ENCODE measurements around the gene SMIM33. TPM values are rescaled to one million over a fixed set of nuclear protein-coding genes. Genes with fewer than 3 reads are reported as not detected.
A peak's percentile ranks its signal among the peaks of the same experiment; 100 is the strongest.

SMIM33 gene
- total and polyA plus RNA-seq, 2 of the 13 experiments (the other 11 are each of a cell fraction or from before 2014, with no cell fraction given): not detected

DNA sequence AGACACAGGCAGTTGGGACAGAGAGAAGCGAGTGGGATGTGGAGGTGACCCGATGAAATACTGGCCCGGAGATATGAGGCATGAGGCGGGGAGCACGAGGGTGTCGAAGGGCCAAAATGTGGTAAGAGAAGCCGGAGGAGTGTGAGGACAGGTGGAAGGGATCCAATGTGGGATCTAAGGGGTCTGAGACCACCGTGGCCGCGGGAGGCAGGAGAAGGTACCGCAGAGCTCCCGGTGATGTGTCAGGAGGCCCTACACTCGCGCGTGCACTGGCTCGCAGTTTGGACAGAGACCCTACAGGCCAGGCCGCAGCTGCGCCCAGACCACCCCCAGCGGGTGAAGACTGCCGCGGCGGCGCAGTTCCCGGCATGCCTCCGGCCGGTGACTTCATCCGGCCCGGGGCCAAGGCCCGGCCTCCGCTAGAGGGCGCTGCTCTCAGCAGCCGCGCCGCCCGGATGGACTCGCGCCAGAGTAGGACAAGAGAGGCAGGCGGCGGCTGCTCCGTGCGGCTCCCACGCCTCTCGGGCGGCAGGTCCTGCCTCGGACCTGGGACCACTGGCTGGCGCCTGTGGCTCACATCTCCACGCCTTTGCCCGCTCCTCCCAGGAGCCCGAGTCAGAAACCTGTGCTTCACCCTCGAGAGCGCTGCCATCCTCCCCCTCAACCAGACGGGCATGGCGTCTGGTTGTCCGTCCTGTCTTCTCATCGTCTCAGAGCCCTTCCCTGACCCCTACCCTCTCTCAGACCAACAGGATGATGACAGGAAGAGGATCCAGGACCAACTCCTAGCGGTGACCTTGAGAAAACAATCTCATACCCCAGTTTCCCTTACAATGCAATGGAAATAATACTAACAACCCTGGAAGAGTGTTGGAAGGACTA is 47.1 kb downstream of the SMIM33 start (continued):
- TF ChIP-seq ZNF33A (CRISPR knock-in tag; IDR thresholded peaks at IDR 0.05; ENCODE audit: borderline replicate concordance) (no peak), ZNF672 (CRISPR knock-in tag; IDR thresholded peaks at IDR 0.05) (no peak), ZNF792 (CRISPR knock-in tag; IDR thresholded peaks at IDR 0.05) (peak; percentile 95), SOX5 (CRISPR knock-in tag; IDR thresholded peaks at IDR 0.05; ENCODE audit: borderline replicate concordance) (peak; percentile 23; the same call in 1 of the 2 replicates), ZFP36 (IDR thresholded peaks at IDR 0.05; ENCODE audit: borderline replicate concordance, low read depth, low read length, partially characterized antibody) (no peak), ZNF556 (CRISPR knock-in tag; IDR thresholded peaks at IDR 0.05; ENCODE audit: borderline replicate concordance) (peak; percentile 100), ZNF782 (CRISPR knock-in tag; IDR thresholded peaks at IDR 0.05; ENCODE audit: borderline replicate concordance) (peak; percentile 85; the same call in 1 of the 2 replicates), ZC3H4 (CRISPR knock-in tag; IDR thresholded peaks at IDR 0.05; ENCODE audit: borderline replicate concordance) (no peak), ZNF737 (CRISPR knock-in tag; IDR thresholded peaks at IDR 0.05; ENCODE audit: borderline replicate concordance) (peak; percentile 72; the same call in 1 of the 2 replicates), ZFP37 (CRISPR knock-in tag; IDR thresholded peaks at IDR 0.05; ENCODE audit: borderline replicate concordance) (peak; percentile 62; the same call in 1 of the 2 replicates), ZZZ3 (CRISPR knock-in tag; IDR thresholded peaks at IDR 0.05; ENCODE audit: borderline replicate concordance) (no peak), SP140L (CRISPR knock-in tag; IDR thresholded peaks at IDR 0.05; ENCODE audit: borderline replicate concordance) (0 out of 2 replicates have a peak, but pooled peaks have one; percentile 24), RBM39 (IDR thresholded peaks at IDR 0.05; ENCODE audit: low read depth, low read length, poor library complexity, severe bottlenecking) (peak; percentile 94), MED1 (CRISPR knock-in tag; IDR thresholded peaks at IDR 0.05) (peak; percentile 89), ZFP62 (CRISPR knock-in tag; IDR thresholded peaks at IDR 0.05) (no peak), SP2 (CRISPR knock-in tag; IDR thresholded peaks at IDR 0.05) (peak; percentile 38; the same call in 1 of the 2 replicates), ZNF546 (CRISPR knock-in tag; conservative IDR thresholded peaks at IDR 0.05) (peak; percentile 89; the same call in 1 of the 2 replicates), HOXA9 (CRISPR knock-in tag; IDR thresholded peaks at IDR 0.05; ENCODE audit: borderline replicate concordance) (no peak), ZNF337 (CRISPR knock-in tag; IDR thresholded peaks at IDR 0.05; ENCODE audit: borderline replicate concordance, low read depth) (0 out of 2 replicates have a peak, but pooled peaks have one; percentile 64), SETDB1 (CRISPR knock-in tag; IDR thresholded peaks at IDR 0.05; ENCODE audit: borderline replicate concordance) (no peak), MAFF (IDR thresholded peaks at IDR 0.05; ENCODE audit: low read depth, low read length) (no peak)
- TF ChIP-seq, protein P1, sequence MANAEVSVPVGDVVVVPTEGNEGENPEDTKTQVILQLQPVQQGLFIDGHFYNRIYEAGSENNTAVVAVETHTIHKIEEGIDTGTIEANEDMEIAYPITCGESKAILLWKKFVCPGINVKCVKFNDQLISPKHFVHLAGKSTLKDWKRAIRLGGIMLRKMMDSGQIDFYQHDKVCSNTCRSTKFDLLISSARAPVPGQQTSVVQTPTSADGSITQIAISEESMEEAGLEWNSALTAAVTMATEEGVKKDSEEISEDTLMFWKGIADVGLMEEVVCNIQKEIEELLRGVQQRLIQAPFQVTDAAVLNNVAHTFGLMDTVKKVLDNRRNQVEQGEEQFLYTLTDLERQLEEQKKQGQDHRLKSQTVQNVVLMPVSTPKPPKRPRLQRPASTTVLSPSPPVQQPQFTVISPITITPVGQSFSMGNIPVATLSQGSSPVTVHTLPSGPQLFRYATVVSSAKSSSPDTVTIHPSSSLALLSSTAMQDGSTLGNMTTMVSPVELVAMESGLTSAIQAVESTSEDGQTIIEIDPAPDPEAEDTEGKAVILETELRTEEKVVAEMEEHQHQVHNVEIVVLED (CRISPR knock-in tag; IDR thresholded peaks at IDR 0.05; ENCODE audit: borderline replicate concordance): peak; percentile 71; the same call in 1 of the 2 replicates
- TF ChIP-seq, protein P2, sequence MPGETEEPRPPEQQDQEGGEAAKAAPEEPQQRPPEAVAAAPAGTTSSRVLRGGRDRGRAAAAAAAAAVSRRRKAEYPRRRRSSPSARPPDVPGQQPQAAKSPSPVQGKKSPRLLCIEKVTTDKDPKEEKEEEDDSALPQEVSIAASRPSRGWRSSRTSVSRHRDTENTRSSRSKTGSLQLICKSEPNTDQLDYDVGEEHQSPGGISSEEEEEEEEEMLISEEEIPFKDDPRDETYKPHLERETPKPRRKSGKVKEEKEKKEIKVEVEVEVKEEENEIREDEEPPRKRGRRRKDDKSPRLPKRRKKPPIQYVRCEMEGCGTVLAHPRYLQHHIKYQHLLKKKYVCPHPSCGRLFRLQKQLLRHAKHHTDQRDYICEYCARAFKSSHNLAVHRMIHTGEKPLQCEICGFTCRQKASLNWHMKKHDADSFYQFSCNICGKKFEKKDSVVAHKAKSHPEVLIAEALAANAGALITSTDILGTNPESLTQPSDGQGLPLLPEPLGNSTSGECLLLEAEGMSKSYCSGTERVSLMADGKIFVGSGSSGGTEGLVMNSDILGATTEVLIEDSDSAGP (CRISPR knock-in tag; IDR thresholded peaks at IDR 0.05; ENCODE audit: borderline replicate concordance): peak; percentile 96; the same call in 1 of the 2 replicates
- TF ChIP-seq, protein P3, sequence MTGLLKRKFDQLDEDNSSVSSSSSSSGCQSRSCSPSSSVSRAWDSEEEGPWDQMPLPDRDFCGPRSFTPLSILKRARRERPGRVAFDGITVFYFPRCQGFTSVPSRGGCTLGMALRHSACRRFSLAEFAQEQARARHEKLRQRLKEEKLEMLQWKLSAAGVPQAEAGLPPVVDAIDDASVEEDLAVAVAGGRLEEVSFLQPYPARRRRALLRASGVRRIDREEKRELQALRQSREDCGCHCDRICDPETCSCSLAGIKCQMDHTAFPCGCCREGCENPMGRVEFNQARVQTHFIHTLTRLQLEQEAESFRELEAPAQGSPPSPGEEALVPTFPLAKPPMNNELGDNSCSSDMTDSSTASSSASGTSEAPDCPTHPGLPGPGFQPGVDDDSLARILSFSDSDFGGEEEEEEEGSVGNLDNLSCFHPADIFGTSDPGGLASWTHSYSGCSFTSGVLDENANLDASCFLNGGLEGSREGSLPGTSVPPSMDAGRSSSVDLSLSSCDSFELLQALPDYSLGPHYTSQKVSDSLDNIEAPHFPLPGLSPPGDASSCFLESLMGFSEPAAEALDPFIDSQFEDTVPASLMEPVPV (CRISPR knock-in tag; IDR thresholded peaks at IDR 0.05): no peak

All from HepG2 (cell line).